ENCODE results near the gene ARID5A. TPM values are rescaled to one million over a fixed set of nuclear protein-coding genes. Genes with fewer than 3 reads are reported as not detected.

ARID5A gene
- total and polyA plus RNA-seq, 9 of the 15 experiments (the other 6 are each of a cell fraction or from before 2014, with no cell fraction given): 0.14 to 12.5 (median 3.0) TPM

DNA sequence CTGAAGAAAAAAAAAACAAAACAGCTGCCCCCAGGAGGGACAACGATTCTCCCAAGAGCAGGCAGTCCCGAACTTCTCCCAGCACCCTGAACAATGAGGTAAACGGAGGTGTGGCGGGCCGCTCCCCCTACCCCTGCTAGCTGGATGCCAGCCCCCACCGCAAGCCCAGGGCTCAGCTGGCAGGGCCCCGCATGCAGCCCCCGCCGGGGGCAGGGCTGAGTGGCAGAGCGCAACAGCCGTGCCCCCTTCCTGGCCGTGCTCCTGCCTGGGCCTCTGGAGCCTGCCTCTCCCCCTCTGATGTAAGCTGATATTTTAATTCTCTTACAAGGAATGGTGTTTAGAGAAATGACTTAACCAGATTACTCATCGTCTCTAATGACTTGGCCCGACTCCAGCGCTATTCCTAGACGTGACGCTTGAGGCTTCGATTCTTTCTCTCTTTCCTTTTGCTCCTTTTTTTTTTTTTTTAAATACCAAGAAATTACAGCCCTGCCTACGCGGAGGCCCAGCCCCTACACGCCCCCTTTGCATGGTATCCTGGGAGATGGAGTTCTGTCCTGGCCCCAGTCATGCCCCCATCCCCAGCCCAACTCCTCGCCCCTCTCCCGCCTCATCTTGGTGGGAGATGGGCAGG lies 4.6 kb upstream of the ARID5A start (continued):
- TF ChIP-seq PHTF2 (CRISPR knock-in tag; IDR thresholded peaks at IDR 0.05) (no peak), C11orf30 (IDR thresholded peaks at IDR 0.05; ENCODE audit: low read depth) (no peak), HCFC1 (IDR thresholded peaks at IDR 0.05; ENCODE audit: low read depth, low read length) (peak; percentile 90), MTF1 (CRISPR knock-in tag; IDR thresholded peaks at IDR 0.05; ENCODE audit: borderline replicate concordance) (no peak), ZNF174 (CRISPR knock-in tag; IDR thresholded peaks at IDR 0.05) (no peak), CEBPG (CRISPR knock-in tag; IDR thresholded peaks at IDR 0.05) (no peak), CEBPG (tag; conservative IDR thresholded peaks at IDR 0.05 in 1 of 2, IDR thresholded peaks at IDR 0.05 in 1 of 2) (no peak), TCF7L2 (IDR thresholded peaks at IDR 0.05; ENCODE audit: low read depth, low read length) (no peak), CAMTA2 (CRISPR knock-in tag; conservative IDR thresholded peaks at IDR 0.05) (no peak), ZNF12 (CRISPR knock-in tag; IDR thresholded peaks at IDR 0.05) (no peak)
- TF ChIP-seq, protein P1, sequence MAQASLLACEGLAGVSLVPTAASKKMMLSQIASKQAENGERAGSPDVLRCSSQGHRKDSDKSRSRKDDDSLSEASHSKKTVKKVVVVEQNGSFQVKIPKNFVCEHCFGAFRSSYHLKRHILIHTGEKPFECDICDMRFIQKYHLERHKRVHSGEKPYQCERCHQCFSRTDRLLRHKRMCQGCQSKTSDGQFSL (CRISPR knock-in tag; IDR thresholded peaks at IDR 0.05): no peak
- TF ChIP-seq, protein P1 (tag; IDR thresholded peaks at IDR 0.05): no peak
- TF ChIP-seq, protein P2, sequence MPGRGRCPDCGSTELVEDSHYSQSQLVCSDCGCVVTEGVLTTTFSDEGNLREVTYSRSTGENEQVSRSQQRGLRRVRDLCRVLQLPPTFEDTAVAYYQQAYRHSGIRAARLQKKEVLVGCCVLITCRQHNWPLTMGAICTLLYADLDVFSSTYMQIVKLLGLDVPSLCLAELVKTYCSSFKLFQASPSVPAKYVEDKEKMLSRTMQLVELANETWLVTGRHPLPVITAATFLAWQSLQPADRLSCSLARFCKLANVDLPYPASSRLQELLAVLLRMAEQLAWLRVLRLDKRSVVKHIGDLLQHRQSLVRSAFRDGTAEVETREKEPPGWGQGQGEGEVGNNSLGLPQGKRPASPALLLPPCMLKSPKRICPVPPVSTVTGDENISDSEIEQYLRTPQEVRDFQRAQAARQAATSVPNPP (IDR thresholded peaks at IDR 0.05; ENCODE audit: borderline replicate concordance, insufficient read depth, insufficient read length): no peak
- TF ChIP-seq, protein P3, sequence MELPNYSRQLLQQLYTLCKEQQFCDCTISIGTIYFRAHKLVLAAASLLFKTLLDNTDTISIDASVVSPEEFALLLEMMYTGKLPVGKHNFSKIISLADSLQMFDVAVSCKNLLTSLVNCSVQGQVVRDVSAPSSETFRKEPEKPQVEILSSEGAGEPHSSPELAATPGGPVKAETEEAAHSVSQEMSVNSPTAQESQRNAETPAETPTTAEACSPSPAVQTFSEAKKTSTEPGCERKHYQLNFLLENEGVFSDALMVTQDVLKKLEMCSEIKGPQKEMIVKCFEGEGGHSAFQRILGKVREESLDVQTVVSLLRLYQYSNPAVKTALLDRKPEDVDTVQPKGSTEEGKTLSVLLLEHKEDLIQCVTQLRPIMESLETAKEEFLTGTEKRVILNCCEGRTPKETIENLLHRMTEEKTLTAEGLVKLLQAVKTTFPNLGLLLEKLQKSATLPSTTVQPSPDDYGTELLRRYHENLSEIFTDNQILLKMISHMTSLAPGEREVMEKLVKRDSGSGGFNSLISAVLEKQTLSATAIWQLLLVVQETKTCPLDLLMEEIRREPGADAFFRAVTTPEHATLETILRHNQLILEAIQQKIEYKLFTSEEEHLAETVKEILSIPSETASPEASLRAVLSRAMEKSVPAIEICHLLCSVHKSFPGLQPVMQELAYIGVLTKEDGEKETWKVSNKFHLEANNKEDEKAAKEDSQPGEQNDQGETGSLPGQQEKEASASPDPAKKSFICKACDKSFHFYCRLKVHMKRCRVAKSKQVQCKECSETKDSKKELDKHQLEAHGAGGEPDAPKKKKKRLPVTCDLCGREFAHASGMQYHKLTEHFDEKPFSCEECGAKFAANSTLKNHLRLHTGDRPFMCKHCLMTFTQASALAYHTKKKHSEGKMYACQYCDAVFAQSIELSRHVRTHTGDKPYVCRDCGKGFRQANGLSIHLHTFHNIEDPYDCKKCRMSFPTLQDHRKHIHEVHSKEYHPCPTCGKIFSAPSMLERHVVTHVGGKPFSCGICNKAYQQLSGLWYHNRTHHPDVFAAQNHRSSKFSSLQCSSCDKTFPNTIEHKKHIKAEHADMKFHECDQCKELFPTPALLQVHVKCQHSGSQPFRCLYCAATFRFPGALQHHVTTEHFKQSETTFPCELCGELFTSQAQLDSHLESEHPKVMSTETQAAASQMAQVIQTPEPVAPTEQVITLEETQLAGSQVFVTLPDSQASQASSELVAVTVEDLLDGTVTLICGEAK (IDR thresholded peaks at IDR 0.05): peak; percentile 35; the same call in 1 of the 2 replicates
- TF ChIP-seq, protein P3 (CRISPR knock-in tag; IDR thresholded peaks at IDR 0.05): no peak
- TF ChIP-seq, protein P4, sequence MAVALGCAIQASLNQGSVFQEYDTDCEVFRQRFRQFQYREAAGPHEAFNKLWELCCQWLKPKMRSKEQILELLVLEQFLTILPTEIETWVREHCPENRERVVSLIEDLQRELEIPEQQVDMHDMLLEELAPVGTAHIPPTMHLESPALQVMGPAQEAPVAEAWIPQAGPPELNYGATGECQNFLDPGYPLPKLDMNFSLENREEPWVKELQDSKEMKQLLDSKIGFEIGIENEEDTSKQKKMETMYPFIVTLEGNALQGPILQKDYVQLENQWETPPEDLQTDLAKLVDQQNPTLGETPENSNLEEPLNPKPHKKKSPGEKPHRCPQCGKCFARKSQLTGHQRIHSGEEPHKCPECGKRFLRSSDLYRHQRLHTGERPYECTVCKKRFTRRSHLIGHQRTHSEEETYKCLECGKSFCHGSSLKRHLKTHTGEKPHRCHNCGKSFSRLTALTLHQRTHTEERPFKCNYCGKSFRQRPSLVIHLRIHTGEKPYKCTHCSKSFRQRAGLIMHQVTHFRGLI (CRISPR knock-in tag; IDR thresholded peaks at IDR 0.05): no peak
